Activated CD4-positive, alpha-beta T cell treated with anti-CD3 and anti-CD28 coated beads, Interleukin-2, amount 10 ng/mL, durations not matched to agents 7 days and 5 days (primary cell): ENCODE results near the gene CRACR2A. TPM values are rescaled to one million over a fixed set of nuclear protein-coding genes. Genes with fewer than 3 reads are reported as not detected.

Source experiments
- CTCF ChIA-PET: fragments of 350-600 bp; sonication (Branson Sonifier 250); formaldehyde crosslinking; loops from one replicate; lab custom pipeline; 2021; ENCODE audit warnings: antibody characterized with exemption; lab: Charles Lee
- POLR2A ChIA-PET: fragments of 350-600 bp; sonication (Branson Sonifier 250); formaldehyde crosslinking; loops from one replicate; lab custom pipeline; 2021; ENCODE audit warnings: antibody characterized with exemption; lab: Charles Lee
- DNase-seq: peaks from one replicate; pipeline ENCODE4 v3.0.0-alpha.2; 2020
- H3K27ac Mint-ChIP-seq: one replicate; pipeline ENCODE4 v1.8.0; 2021; ENCODE audit warnings: mild to moderate bottlenecking, moderate library complexity, mixed read lengths
- H3K27me3 Mint-ChIP-seq: one replicate; pipeline ENCODE4 v1.8.0; 2021; ENCODE audit warnings: mixed read lengths
- H3K36me3 Mint-ChIP-seq: one replicate; pipeline ENCODE4 v1.8.0; 2021; ENCODE audit warnings: low read depth, mixed read lengths
- H3K4me1 Mint-ChIP-seq: one replicate; pipeline ENCODE4 v1.8.0; 2021; ENCODE audit warnings: mixed read lengths
- H3K4me3 Mint-ChIP-seq: one replicate; pipeline ENCODE4 v1.8.0; 2021; ENCODE audit warnings: mild to moderate bottlenecking, moderate library complexity, mixed read lengths
- H3K9me3 Mint-ChIP-seq: one replicate; pipeline ENCODE4 v1.8.0; 2021; ENCODE audit warnings: mixed read lengths
- total RNA-seq, 2 experiments: library from RNA; stranded (reverse); gene quantifications; one replicate each; pipeline ENCODE4 v1.2.3, GENCODE V29; 2021

CRACR2A gene
- total RNA-seq, 2 experiments from 2014 or later = 33.3 to 39.5 TPM

- Mint-ChIP-seq H3K36me3 (peaks cover 15% of the 10 kb centered on the region), H3K4me1 (peaks cover 20% of the 10 kb centered on the region), H3K4me3 (no peak overlapping the region), H3K9me3 (no peaks in the 10 kb centered on the region), H3K27me3 (no peaks in the 10 kb centered on the region), H3K27ac (no peak overlapping the region)
- ChIA-PET CTCF (no interaction called here), POLR2A (no interaction called here)
- DNase-seq = no peak
These were observed 107.8 kb downstream of the CRACR2A start for GRCh38 chr12:3645091-3645490.

- no peak for DNase-seq
- ChIA-PET POLR2A (no interaction called here), CTCF (no interaction called here)
- Mint-ChIP-seq H3K4me1 (peaks cover 20% of the 10 kb centered on the region), H3K4me3 (no peak overlapping the region), H3K36me3 (peaks cover 15% of the 10 kb centered on the region), H3K9me3 (no peaks in the 10 kb centered on the region), H3K27ac (no peak overlapping the region), H3K27me3 (no peaks in the 10 kb centered on the region)
These were observed 108.8 kb downstream of the CRACR2A start for GRCh38 chr12:3644104-3644503.

- H3K4me3 Mint-ChIP-seq = no peak overlapping the region
- peaks cover 7% of the 10 kb centered on the region for H3K4me1 Mint-ChIP-seq
- ChIA-PET POLR2A (no interaction called here), CTCF (interaction anchor here (0.6 to 1.0 kb wide), 2 partner anchors 10 to 20 kb away, joined by 3 read pairs; no protein-coding TSS in a partner anchor)
- H3K9me3 Mint-ChIP-seq = no peaks in the 10 kb centered on the region
- no peak for DNase-seq
- no peaks in the 10 kb centered on the region for H3K27me3 Mint-ChIP-seq
- H3K27ac Mint-ChIP-seq = no peak overlapping the region
- peaks cover 25% of the 10 kb centered on the region for H3K36me3 Mint-ChIP-seq
These were observed 111.4 kb downstream of the CRACR2A start for GRCh38 chr12:3641428-3642018.

GRCh38 chr12:3636328-3636727 is 116.6 kb downstream of the CRACR2A start:
- peaks cover 17% of the 10 kb centered on the region for H3K4me1 Mint-ChIP-seq
- no peak for DNase-seq
- no peak overlapping the region for H3K27ac Mint-ChIP-seq
- H3K4me3 Mint-ChIP-seq = no peak overlapping the region
- H3K9me3 Mint-ChIP-seq = no peaks in the 10 kb centered on the region
- ChIA-PET POLR2A (no interaction called here), CTCF (interaction anchor here (1.5 kb wide), 1 partner anchor 14 kb away, joined by 4 read pairs; no protein-coding TSS in a partner anchor)
- peaks cover 20% of the 10 kb centered on the region for H3K36me3 Mint-ChIP-seq
- no peaks in the 10 kb centered on the region for H3K27me3 Mint-ChIP-seq

GRCh38 chr12:3634348-3634747 is 118.6 kb downstream of the CRACR2A start:
- no peaks in the 10 kb centered on the region for H3K9me3 Mint-ChIP-seq
- POLR2A ChIA-PET = no interaction called here
- H3K4me3 Mint-ChIP-seq = no peak overlapping the region
- DNase-seq = no peak
- no peak overlapping the region for H3K27ac Mint-ChIP-seq
- peaks cover 21% of the 10 kb centered on the region for H3K36me3 Mint-ChIP-seq
- H3K27me3 Mint-ChIP-seq = no peaks in the 10 kb centered on the region
- H3K4me1 Mint-ChIP-seq = peaks cover 17% of the 10 kb centered on the region
- CTCF ChIA-PET = no interaction called here

- DNase-seq = no peak
- Mint-ChIP-seq H3K4me1 (peaks cover 17% of the 10 kb centered on the region), H3K27ac (no peak overlapping the region), H3K4me3 (no peak overlapping the region), H3K9me3 (no peaks in the 10 kb centered on the region), H3K36me3 (peaks cover 21% of the 10 kb centered on the region), H3K27me3 (no peaks in the 10 kb centered on the region)
- ChIA-PET CTCF (interaction anchor here (0.9 to 1.3 kb wide), 3 partner anchors 14 to 73 kb away, joined by 3 read pairs; no protein-coding TSS in a partner anchor), POLR2A (no interaction called here)
These were observed 119.5 kb downstream of the CRACR2A start for GRCh38 chr12:3633396-3633795.

- CTCF ChIA-PET = interaction anchor here (0.9 to 2.4 kb wide), 5 partner anchors 10 to 72 kb away, joined by 3 to 10 read pairs (median 3); no protein-coding TSS in a partner anchor
- Mint-ChIP-seq H3K9me3 (no peaks in the 10 kb centered on the region), H3K4me1 (peaks cover 17% of the 10 kb centered on the region), H3K36me3 (peaks cover 22% of the 10 kb centered on the region), H3K27ac (peak overlapping the region; percentile 61), H3K4me3 (no peak overlapping the region), H3K27me3 (no peaks in the 10 kb centered on the region)
- no peak for DNase-seq
- POLR2A ChIA-PET = no interaction called here
These were observed 120.2 kb downstream of the CRACR2A start for GRCh38 chr12:3632754-3633153.

GRCh38 chr12:3632256-3632655 is 120.7 kb downstream of the CRACR2A start:
- Mint-ChIP-seq H3K4me3 (no peak overlapping the region), H3K4me1 (peaks cover 17% of the 10 kb centered on the region), H3K9me3 (no peaks in the 10 kb centered on the region), H3K27me3 (no peaks in the 10 kb centered on the region), H3K36me3 (peaks cover 21% of the 10 kb centered on the region), H3K27ac (peak overlapping the region; percentile 61)
- DNase-seq = peak; percentile 40
- CTCF ChIA-PET = interaction anchor here (0.9 to 2.4 kb wide), 6 partner anchors 10 to 72 kb away, joined by 3 to 10 read pairs (median 3); no protein-coding TSS in a partner anchor
- POLR2A ChIA-PET = no interaction called here

GRCh38 chr12:3631759-3632158 is 121.2 kb downstream of the CRACR2A start:
- Mint-ChIP-seq H3K27ac (peak overlapping the region; percentile 61), H3K4me1 (peaks cover 17% of the 10 kb centered on the region), H3K27me3 (no peaks in the 10 kb centered on the region), H3K36me3 (peaks cover 21% of the 10 kb centered on the region), H3K4me3 (no peak overlapping the region), H3K9me3 (no peaks in the 10 kb centered on the region)
- ChIA-PET CTCF (interaction anchor here (1.2 to 2.4 kb wide), 4 partner anchors 9 to 23 kb away, joined by 3 to 10 read pairs (median 4); no protein-coding TSS in a partner anchor), POLR2A (no interaction called here)
- DNase-seq = no peak

- peaks cover 23% of the 10 kb centered on the region for H3K36me3 Mint-ChIP-seq
- H3K4me1 Mint-ChIP-seq = peaks cover 17% of the 10 kb centered on the region
- no peaks in the 10 kb centered on the region for H3K9me3 Mint-ChIP-seq
- H3K27ac Mint-ChIP-seq = no peak overlapping the region
- ChIA-PET POLR2A (no interaction called here), CTCF (interaction anchor here (1.2 to 2.4 kb wide), 2 partner anchors 9 to 11 kb away, joined by 3 to 10 read pairs; no protein-coding TSS in a partner anchor)
- H3K27me3 Mint-ChIP-seq = no peaks in the 10 kb centered on the region
- no peak overlapping the region for H3K4me3 Mint-ChIP-seq
- DNase-seq = no peak
These were observed 121.7 kb downstream of the CRACR2A start for GRCh38 chr12:3631272-3631637.

- Mint-ChIP-seq H3K36me3 (peaks cover 27% of the 10 kb centered on the region), H3K9me3 (no peaks in the 10 kb centered on the region), H3K4me3 (no peak overlapping the region), H3K4me1 (peaks cover 17% of the 10 kb centered on the region), H3K27me3 (no peaks in the 10 kb centered on the region), H3K27ac (no peak overlapping the region)
- ChIA-PET POLR2A (no interaction called here), CTCF (interaction anchor here (0.5 to 2.4 kb wide), 3 partner anchors 8 to 1100 kb away, joined by 3 to 10 read pairs (median 4); no protein-coding TSS in a partner anchor)
- no peak for DNase-seq
These were observed 122.2 kb downstream of the CRACR2A start for GRCh38 chr12:3630621-3631271.

- peaks cover 17% of the 10 kb centered on the region for H3K4me1 Mint-ChIP-seq
- H3K36me3 Mint-ChIP-seq = peaks cover 30% of the 10 kb centered on the region
- no peaks in the 10 kb centered on the region for H3K9me3 Mint-ChIP-seq
- CTCF ChIA-PET = no interaction called here
- H3K27ac Mint-ChIP-seq = no peak overlapping the region
- POLR2A ChIA-PET = no interaction called here
- DNase-seq = no peak
- H3K4me3 Mint-ChIP-seq = no peak overlapping the region
- H3K27me3 Mint-ChIP-seq = no peaks in the 10 kb centered on the region
These were observed 122.8 kb downstream of the CRACR2A start for GRCh38 chr12:3630111-3630510.
